HG03039 (cell line): ENCODE measurements around the gene RAP1B.
A peak's percentile ranks its signal among the peaks of the same experiment; 100 is the strongest.

Source experiments
- ATAC-seq: cut with Tn5 transposase; IDR thresholded peaks from one replicate; pipeline ENCODE4 v1.9.1; 2021; ENCODE audit warnings: mild to moderate bottlenecking, moderate library complexity; ENCODE audit not compliant: unreplicated experiment

Gene RAP1B

GRCh38 chr12:68686595-68687521 is 76.2 kb downstream of the RAP1B start, which contains the start of gene NUP107:
TSS of gene NUP107 (plus strand) at chr12:68686978. CDS start at chr12:68687066, 88 bp downstream.
- ATAC-seq, result peak; percentile 96

DNA sequence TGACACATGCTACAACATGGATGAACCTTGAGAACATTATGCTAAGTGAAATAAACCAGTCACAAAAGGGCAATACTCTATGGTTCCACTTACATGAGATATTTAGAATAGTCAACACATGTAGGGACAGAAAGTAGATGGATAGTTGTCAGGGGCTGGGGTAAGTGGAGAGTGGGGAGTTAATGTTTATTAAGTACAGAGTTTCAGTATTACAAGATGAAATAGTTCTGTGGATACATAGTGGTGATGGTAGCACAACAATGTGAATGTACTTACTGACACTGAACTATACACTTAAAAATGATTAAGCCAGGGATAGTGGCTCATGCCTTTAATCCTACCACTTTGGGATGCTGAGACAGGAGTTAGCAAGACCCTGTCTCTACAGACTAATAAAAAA is 84.8 kb downstream of the RAP1B start:
- no peak for ATAC-seq

DNA sequence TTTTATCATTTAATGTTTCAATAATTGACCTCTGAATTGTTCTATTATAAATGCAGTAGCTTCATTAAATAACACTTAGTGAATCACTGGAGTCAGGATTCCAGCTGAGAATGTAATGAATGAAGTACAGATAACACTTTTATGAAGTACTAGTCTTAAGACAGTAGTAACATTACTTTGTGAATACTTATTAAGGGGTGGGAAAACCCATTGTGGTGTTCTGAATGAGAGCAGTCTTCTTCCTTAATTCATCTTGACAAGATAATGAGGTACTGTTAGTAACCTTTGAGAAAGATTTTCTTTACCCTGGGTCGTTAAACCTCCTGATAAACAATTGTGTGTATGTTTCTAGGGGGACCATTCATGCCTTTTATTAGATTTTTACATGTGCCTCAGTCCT is 88.8 kb downstream of the RAP1B start:
- no peak for ATAC-seq
